CD8-positive, alpha-beta memory T cell (primary cell): Measurements from ENCODE around the gene UBE2H. TPM values are rescaled to one million over a fixed set of nuclear protein-coding genes. Genes with fewer than 3 reads are reported as not detected.
"Not testable (repeated sequence)": the region's sequence is repeated elsewhere in the genome, so short reads cannot be mapped to it uniquely, and the experiment has no call there.

Experiments used
- CTCF ChIA-PET: fragments of 350-600 bp; sonication (Branson Sonifier 250); formaldehyde crosslinking; loops from one replicate; lab custom pipeline; 2021; ENCODE audit warnings: antibody characterized with exemption; lab: Charles Lee
- POLR2A ChIA-PET: fragments of 350-600 bp; sonication (Branson Sonifier 250); formaldehyde crosslinking; loops from one replicate; lab custom pipeline; 2021; ENCODE audit warnings: antibody characterized with exemption; lab: Charles Lee
- DNase-seq, 5 donors: peaks; one replicate each; pipeline versions ENCODE4 v3.0.0 to v3.0.0-alpha.2; 2020 to 2022; ENCODE audit warnings: mixed read lengths in 1 of 5
- H3K27ac ChIP-seq: one replicate; pipeline ENCODE4 v1.7.0; 2013; ENCODE audit warnings: low read depth, mild to moderate bottlenecking, low read length, moderate library complexity
- H3K27me3 ChIP-seq: 2 replicates; pipeline ENCODE4 v1.7.0; 2013; ENCODE audit warnings: low read length, mild to moderate bottlenecking; ENCODE audit not compliant: insufficient read depth, poor library complexity, severe bottlenecking
- H3K36me3 ChIP-seq: 2 replicates; pipeline ENCODE4 v1.7.0; 2013; ENCODE audit warnings: mild to moderate bottlenecking, low read length, moderate library complexity; ENCODE audit not compliant: insufficient read depth
- H3K4me1 ChIP-seq: 2 replicates; pipeline ENCODE4 v1.7.0; 2013; ENCODE audit warnings: mild to moderate bottlenecking, low read length, moderate library complexity; ENCODE audit not compliant: insufficient read depth
- H3K4me3 ChIP-seq: 2 replicates; pipeline ENCODE4 v1.7.0; 2013; ENCODE audit warnings: mild to moderate bottlenecking, low read length
- H3K9me3 ChIP-seq: 2 replicates; pipeline ENCODE4 v1.7.0; 2013; ENCODE audit warnings: mild to moderate bottlenecking, low read length
- H3K27ac Mint-ChIP-seq, 8 donors: one replicate each; pipeline ENCODE4 v1.8.0; 2020 to 2021; ENCODE audit warnings: mixed read lengths in 8 of 8, mild to moderate bottlenecking in 6 of 8, inconsistent platforms in 3 of 8, moderate library complexity in 3 of 8
- H3K27me3 Mint-ChIP-seq, 2 donors: one replicate each; pipeline ENCODE4 v1.8.0; 2020 to 2021; ENCODE audit warnings: mixed read lengths in 2 of 2, mild to moderate bottlenecking in 1 of 2, moderate library complexity in 1 of 2
- H3K36me3 Mint-ChIP-seq, 3 donors: one replicate each; pipeline ENCODE4 v1.8.0; 2020 to 2021; ENCODE audit warnings: mixed read lengths in 3 of 3, inconsistent platforms in 1 of 3, mild to moderate bottlenecking in 1 of 3
- H3K4me1 Mint-ChIP-seq, 3 donors: one replicate each; pipeline ENCODE4 v1.8.0; 2020 to 2021; ENCODE audit warnings: mixed read lengths in 3 of 3, inconsistent platforms in 1 of 3, mild to moderate bottlenecking in 1 of 3
- H3K4me3 Mint-ChIP-seq, 7 donors: one replicate each; pipeline ENCODE4 v1.8.0; 2020 to 2021; ENCODE audit warnings: mixed read lengths in 7 of 7, mild to moderate bottlenecking in 6 of 7, moderate library complexity in 4 of 7, inconsistent platforms in 2 of 7
- H3K9me3 Mint-ChIP-seq, 5 donors: one replicate each; pipeline ENCODE4 v1.8.0; 2020 to 2022; ENCODE audit warnings: mixed read lengths in 5 of 5, mild to moderate bottlenecking in 3 of 5, moderate library complexity in 2 of 5, inconsistent platforms in 1 of 5
- polyA plus RNA-seq: library from polyadenylated mRNA; unstranded; fragments of 300-500 nt; fragmentation: Illumina TruSeq; gene quantifications from one replicate; pipeline ENCODE4 v1.2.3, GENCODE V29; 2021
- total RNA-seq, 2 experiments: library from RNA; stranded (reverse); gene quantifications; one replicate each; pipeline ENCODE4 v1.2.3, GENCODE V29; 2021

The UBE2H gene
- total and polyA plus RNA-seq, 3 experiments from 2014 or later, result 15.3 to 45.2 (median 21.5) TPM

GRCh38 chr7:129906700-129907099 is 46.1 kb downstream of the UBE2H start:
- H3K36me3 Mint-ChIP-seq, result peaks cover 21 to 42% (median 24%) of the 10 kb centered on the region in 3 donors
- ChIA-PET POLR2A (no interaction called here), CTCF (no interaction called here)
- peak overlapping the region in 7 of 8 donors; percentile 32 to 97 (median 83) for H3K27ac Mint-ChIP-seq
- H3K4me1 Mint-ChIP-seq, result peaks cover 73 to 91% (median 88%) of the 10 kb centered on the region in 3 donors
- H3K9me3 ChIP-seq, result no peaks in the 10 kb centered on the region
- H3K9me3 Mint-ChIP-seq, result peaks cover 0 to 1% (median 0%) of the 10 kb centered on the region in 5 donors
- H3K4me1 ChIP-seq, result peaks cover 70% of the 10 kb centered on the region
- peak overlapping the region; percentile 10 to 82 (median 67) for H3K4me3 Mint-ChIP-seq
- peak overlapping the region; percentile 10 for H3K4me3 ChIP-seq
- no peak overlapping the region for H3K27ac ChIP-seq
- no peaks in the 10 kb centered on the region for H3K36me3 ChIP-seq
- DNase-seq, result peak in 2 of 5 donors; percentile 11 to 57
- H3K27me3 ChIP-seq, result no peaks in the 10 kb centered on the region
- no peaks in the 10 kb centered on the region for H3K27me3 Mint-ChIP-seq

GRCh38 chr7:129903935-129904334 is 48.8 kb downstream of the UBE2H start:
- no peak overlapping the region for H3K4me3 Mint-ChIP-seq
- no peaks in the 10 kb centered on the region for H3K9me3 ChIP-seq
- CTCF ChIA-PET, result interaction anchor here (1.7 kb wide), 1 partner anchor 14 kb away, joined by 6 read pairs; no protein-coding TSS in a partner anchor
- H3K4me1 Mint-ChIP-seq, result peaks cover 69 to 84% (median 77%) of the 10 kb centered on the region in 3 donors
- peaks cover 65% of the 10 kb centered on the region for H3K4me1 ChIP-seq
- no peak overlapping the region for H3K27ac ChIP-seq
- H3K4me3 ChIP-seq, result no peak overlapping the region
- peaks cover 0 to 1% (median 0%) of the 10 kb centered on the region in 5 donors for H3K9me3 Mint-ChIP-seq
- H3K27ac Mint-ChIP-seq, result peak overlapping the region in 6 of 8 donors; percentile 10 to 86 (median 38)
- POLR2A ChIA-PET, result no interaction called here
- no peak for DNase-seq
- peaks cover 17 to 40% (median 19%) of the 10 kb centered on the region in 3 donors for H3K36me3 Mint-ChIP-seq
- no peaks in the 10 kb centered on the region for H3K27me3 ChIP-seq
- no peaks in the 10 kb centered on the region for H3K36me3 ChIP-seq
- no peaks in the 10 kb centered on the region for H3K27me3 Mint-ChIP-seq

- Mint-ChIP-seq H3K9me3 (peaks cover 0 to 1% (median 0%) of the 10 kb centered on the region in 5 donors), H3K27ac (peak overlapping the region in 2 of 8 donors; percentile 19 to 53), H3K27me3 (no peaks in the 10 kb centered on the region), H3K4me1 (peaks cover 68 to 84% (median 77%) of the 10 kb centered on the region in 3 donors), H3K4me3 (no peak overlapping the region), H3K36me3 (peaks cover 14 to 44% (median 15%) of the 10 kb centered on the region in 3 donors)
- Histone ChIP-seq H3K27me3 (no peaks in the 10 kb centered on the region), H3K27ac (no peak overlapping the region), H3K4me1 (peaks cover 55% of the 10 kb centered on the region), H3K4me3 (no peak overlapping the region), H3K36me3 (no peaks in the 10 kb centered on the region), H3K9me3 (no peaks in the 10 kb centered on the region)
- DNase-seq, result no peak
- ChIA-PET CTCF (interaction anchor here (1.7 kb wide), 1 partner anchor 15 kb away, joined by 6 read pairs; no protein-coding TSS in a partner anchor), POLR2A (no interaction called here)
These were observed 49.9 kb downstream of the UBE2H start for GRCh38 chr7:129902788-129903422.

- Histone ChIP-seq H3K4me1 (peaks cover 19% of the 10 kb centered on the region), H3K36me3 (no peaks in the 10 kb centered on the region), H3K9me3 (no peaks in the 10 kb centered on the region), H3K27me3 (no peaks in the 10 kb centered on the region), H3K27ac (no peak overlapping the region), H3K4me3 (no peak overlapping the region)
- no peak for DNase-seq
- Mint-ChIP-seq H3K4me3 (no peak overlapping the region), H3K4me1 (peaks cover 33 to 64% (median 45%) of the 10 kb centered on the region in 3 donors), H3K9me3 (no peaks in the 10 kb centered on the region), H3K27ac (peak overlapping the region in 3 of 8 donors; percentile 4 to 52 (median 28)), H3K36me3 (peaks cover 5 to 44% (median 18%) of the 10 kb centered on the region in 3 donors), H3K27me3 (no peaks in the 10 kb centered on the region)
- CTCF ChIA-PET, result no interaction called here
- POLR2A ChIA-PET, result no interaction called here
These were observed 54.1 kb downstream of the UBE2H start for GRCh38 chr7:129898502-129899160.

- Histone ChIP-seq H3K4me3 (no peak overlapping the region), H3K27ac (no peak overlapping the region), H3K4me1 (peaks cover 18% of the 10 kb centered on the region), H3K36me3 (no peaks in the 10 kb centered on the region), H3K9me3 (no peaks in the 10 kb centered on the region), H3K27me3 (no peaks in the 10 kb centered on the region)
- H3K27ac Mint-ChIP-seq, result peak overlapping the region in 3 of 8 donors; percentile 3 to 43 (median 28)
- H3K36me3 Mint-ChIP-seq, result peaks cover 5 to 41% (median 18%) of the 10 kb centered on the region in 3 donors
- H3K4me3 Mint-ChIP-seq, result no peak overlapping the region
- POLR2A ChIA-PET, result no interaction called here
- H3K9me3 Mint-ChIP-seq, result no peaks in the 10 kb centered on the region
- CTCF ChIA-PET, result no interaction called here
- DNase-seq, result no peak
- no peaks in the 10 kb centered on the region for H3K27me3 Mint-ChIP-seq
- peaks cover 34 to 64% (median 42%) of the 10 kb centered on the region in 3 donors for H3K4me1 Mint-ChIP-seq
These were observed 54.8 kb downstream of the UBE2H start for GRCh38 chr7:129898007-129898406.

GRCh38 chr7:129896568-129897382 is 56.0 kb downstream of the UBE2H start:
- Histone ChIP-seq H3K9me3 (no peaks in the 10 kb centered on the region), H3K36me3 (no peaks in the 10 kb centered on the region), H3K27me3 (no peaks in the 10 kb centered on the region), H3K4me1 (peaks cover 10% of the 10 kb centered on the region), H3K27ac (no peak overlapping the region), H3K4me3 (no peak overlapping the region)
- POLR2A ChIA-PET, result no interaction called here
- Mint-ChIP-seq H3K9me3 (no peaks in the 10 kb centered on the region), H3K27ac (peak overlapping the region in 1 of 8 donors; percentile 27), H3K4me1 (peaks cover 30 to 56% (median 36%) of the 10 kb centered on the region in 3 donors), H3K36me3 (peaks cover 5 to 36% (median 18%) of the 10 kb centered on the region in 3 donors), H3K27me3 (no peaks in the 10 kb centered on the region), H3K4me3 (no peak overlapping the region)
- no peak for DNase-seq
- CTCF ChIA-PET, result no interaction called here

GRCh38 chr7:129894184-129894583 is 58.6 kb downstream of the UBE2H start:
- DNase-seq, POLR2A ChIA-PET, H3K4me1 ChIP-seq, H3K9me3 ChIP-seq, H3K27me3 Mint-ChIP-seq, CTCF ChIA-PET, H3K27ac Mint-ChIP-seq, H3K27ac ChIP-seq, H3K27me3 ChIP-seq, H3K36me3 ChIP-seq, H3K4me3 Mint-ChIP-seq, H3K4me3 ChIP-seq, H3K9me3 Mint-ChIP-seq: not testable (repeated sequence)
- Mint-ChIP-seq H3K4me1 (peaks cover 19 to 44% (median 27%) of the 10 kb centered on the region in 3 donors), H3K36me3 (peaks cover 0 to 29% (median 12%) of the 10 kb centered on the region in 3 donors)
